Measurements from ENCODE around the gene FBXL16.
A peak's percentile ranks its signal among the peaks of the same experiment; 100 is the strongest.
"Not testable (repeated sequence)": the region's sequence is repeated elsewhere in the genome, so short reads cannot be mapped to it uniquely, and the experiment has no call there.

FBXL16 gene

GRCh38 chr16:705431-706188 lies at the start of gene FBXL16:
Gene FBXL16 (minus strand): TSS chr16:705801. CDS start chr16:697405, 8,396 bp downstream.
- peak; percentile 60 for DNase-seq

DNA sequence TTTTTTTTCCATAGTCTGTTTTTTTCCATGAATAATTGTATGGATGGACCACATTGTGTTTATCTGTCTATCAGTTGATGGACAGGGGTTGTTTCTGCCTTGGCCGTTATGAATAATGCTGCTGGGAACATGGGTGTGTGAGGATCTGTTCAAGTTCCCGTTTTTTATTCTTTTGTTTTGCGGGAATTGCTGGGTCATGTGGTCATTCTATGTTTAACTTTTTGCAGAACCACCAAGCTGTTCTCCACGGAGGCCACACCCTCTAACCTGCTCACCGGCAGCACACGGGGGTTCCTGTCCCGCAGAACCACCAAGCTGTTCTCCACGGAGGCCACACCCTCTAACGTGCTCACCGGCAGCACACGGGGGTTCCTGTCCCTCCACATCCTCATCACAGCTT lies 49.1 kb upstream of the FBXL16 start:
- no peak for DNase-seq

DNA sequence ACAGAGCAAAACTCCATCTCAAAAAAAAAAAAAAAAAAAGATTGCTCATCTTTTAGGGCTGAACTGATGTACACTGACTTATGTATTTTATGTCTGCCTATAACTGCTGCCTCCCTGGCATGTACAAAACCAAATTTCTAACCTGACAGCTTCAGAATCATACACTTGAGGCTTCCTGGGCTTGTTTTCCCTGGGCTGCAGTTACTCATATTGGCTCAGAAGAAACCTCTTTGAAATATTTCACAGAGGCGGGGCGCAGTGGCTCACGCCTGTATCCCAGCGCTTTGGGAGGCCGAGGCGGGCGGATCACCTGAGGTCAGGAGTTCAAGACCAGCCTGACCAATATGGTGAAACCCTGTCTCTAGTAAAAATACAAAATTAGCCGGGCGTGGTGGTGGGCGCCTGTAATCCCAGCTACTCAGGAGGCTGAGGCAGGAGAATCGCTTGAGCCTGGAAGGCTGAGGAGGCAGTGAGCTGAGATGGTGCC lies 48.6 kb upstream of the FBXL16 start:
- not testable (repeated sequence) for DNase-seq

DNA sequence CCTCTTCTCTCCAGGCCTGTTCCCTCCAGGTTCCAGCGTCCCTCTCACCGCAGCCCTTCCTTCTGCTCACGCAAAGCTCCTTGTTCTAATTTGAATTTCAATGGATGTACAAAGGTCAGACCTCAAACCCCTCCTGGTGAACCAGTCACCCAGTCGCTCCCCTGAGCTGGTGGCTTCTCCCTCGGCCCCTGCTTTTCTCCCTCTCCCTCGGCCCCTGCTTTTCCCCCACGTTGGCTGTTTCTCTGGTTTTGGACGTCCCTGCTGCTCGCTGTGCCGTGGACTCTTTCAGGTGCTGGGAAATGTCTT lies 46.4 kb upstream of the FBXL16 start:
- DNase-seq = no peak

- no peak for DNase-seq
Measured at GRCh38 chr16:751152-752006, 45.8 kb upstream of the FBXL16 start.

- no peak for DNase-seq
Measured at GRCh38 chr16:750485-750884, 44.9 kb upstream of the FBXL16 start.

DNA sequence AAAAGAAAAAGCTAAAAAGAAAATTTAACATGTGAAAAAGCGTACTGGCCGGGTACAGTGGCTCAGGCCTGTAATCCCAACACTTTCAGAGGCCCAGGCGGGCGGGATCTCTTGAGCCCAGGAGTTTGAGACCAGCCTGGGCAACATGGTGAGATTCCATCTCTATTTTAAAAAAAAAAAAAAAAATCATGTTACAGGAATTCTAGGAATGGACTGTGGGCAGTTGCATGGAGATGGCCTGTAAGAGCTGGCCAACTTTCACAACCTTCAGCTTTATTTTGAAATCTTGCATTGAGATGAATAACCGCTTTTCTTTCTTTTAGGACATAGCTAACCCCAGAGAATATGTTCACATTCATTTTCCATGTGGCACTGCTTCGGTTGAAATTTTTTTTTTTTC lies 43.4 kb upstream of the FBXL16 start:
- no peak for DNase-seq

GRCh38 chr16:747978-748746 lies 42.6 kb upstream of the FBXL16 start:
- no peak for DNase-seq

DNA sequence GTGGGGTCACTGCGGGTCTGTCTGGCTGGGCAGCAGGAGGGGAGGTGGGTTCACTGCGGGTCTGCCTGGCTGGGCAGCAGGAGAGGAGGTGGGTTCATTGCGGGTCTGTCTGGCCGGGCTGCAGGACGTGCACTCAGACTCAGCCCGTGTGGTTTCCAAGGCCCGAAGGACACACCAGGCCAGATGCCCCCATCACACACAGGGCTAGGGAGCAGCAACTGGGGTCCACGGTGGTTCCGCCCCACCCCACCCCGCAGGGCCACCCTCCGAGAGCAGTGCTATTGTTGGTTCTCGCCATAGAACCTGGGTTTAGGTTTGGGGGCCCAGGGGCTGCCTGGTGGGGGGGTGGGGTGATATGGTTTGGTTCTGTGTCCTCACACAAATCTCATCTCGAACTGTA lies 41.0 kb upstream of the FBXL16 start:
- DNase-seq = no peak

GRCh38 chr16:745739-746138 lies 40.1 kb upstream of the FBXL16 start:
- no peak for DNase-seq

- no peak for DNase-seq
Measured at GRCh38 chr16:743794-744500, 38.3 kb upstream of the FBXL16 start.

DNA sequence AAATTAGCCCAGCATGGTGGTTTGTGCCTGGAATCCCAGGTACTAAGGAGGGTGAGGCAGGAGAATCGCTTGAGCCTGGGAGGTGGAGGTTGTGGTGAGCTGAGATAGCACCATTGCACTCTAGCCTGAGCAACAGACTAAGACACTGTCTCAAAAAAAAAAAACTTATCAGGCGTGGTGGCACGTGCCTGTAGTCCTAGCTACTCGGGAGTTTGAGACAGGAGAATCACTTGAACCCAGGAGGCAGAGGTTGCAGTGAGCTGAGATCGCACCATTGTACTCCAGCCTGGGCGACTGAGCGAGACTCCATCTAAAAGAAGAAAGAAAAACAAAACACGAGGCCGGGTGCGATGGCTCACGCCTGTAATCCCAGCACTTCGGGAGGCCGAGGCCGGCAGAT lies 37.3 kb upstream of the FBXL16 start:
- not testable (repeated sequence) for DNase-seq

- DNase-seq = no peak
Measured at GRCh38 chr16:741986-742629, 36.5 kb upstream of the FBXL16 start.

DNA sequence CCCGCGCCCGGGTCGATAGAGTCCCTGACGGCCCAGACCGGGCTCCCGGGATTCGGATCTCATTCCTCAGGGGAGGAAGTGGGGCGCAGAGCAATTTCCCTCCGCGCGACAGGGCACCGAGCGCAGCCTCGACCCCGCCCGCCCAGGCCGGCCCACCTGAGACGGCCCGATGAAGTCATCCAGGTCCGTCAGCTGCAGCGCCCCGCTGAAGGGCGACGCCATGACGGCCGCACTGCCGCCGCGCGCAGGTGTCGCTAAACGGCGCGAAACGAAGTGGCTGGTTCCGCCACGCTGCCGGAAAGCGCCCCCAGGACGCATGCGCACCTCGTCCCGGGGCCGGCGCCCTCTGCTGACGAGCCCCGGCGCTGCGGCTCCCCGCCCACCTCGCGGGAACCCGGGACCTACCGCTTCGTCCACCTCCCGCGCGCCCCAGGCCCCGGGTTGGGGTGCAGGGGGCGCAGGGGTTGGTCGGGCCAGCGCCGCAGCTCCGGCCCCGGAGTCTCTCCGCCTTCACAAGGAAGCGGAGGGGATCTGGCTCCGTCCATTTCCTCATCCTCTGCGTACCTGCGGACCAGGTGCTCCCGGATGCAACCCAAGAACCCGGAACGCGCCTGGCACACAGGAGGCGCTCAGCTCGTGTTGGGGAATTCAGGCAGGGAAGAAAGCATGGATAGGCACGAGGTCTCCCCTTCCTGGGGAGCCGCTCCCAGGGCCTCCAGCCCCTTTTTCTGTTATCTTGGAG lies 35.3 kb upstream of the FBXL16 start, which contains the start of gene CIAO3:
CIAO3 (minus strand) TSS at position 234 of the 742 bp plus-strand sequence; CDS start at position 222, 12 bp downstream.
- DNase-seq = peak; percentile 72

GRCh38 chr16:740459-740763 lies 34.8 kb upstream of the FBXL16 start:
- no peak for DNase-seq

DNA sequence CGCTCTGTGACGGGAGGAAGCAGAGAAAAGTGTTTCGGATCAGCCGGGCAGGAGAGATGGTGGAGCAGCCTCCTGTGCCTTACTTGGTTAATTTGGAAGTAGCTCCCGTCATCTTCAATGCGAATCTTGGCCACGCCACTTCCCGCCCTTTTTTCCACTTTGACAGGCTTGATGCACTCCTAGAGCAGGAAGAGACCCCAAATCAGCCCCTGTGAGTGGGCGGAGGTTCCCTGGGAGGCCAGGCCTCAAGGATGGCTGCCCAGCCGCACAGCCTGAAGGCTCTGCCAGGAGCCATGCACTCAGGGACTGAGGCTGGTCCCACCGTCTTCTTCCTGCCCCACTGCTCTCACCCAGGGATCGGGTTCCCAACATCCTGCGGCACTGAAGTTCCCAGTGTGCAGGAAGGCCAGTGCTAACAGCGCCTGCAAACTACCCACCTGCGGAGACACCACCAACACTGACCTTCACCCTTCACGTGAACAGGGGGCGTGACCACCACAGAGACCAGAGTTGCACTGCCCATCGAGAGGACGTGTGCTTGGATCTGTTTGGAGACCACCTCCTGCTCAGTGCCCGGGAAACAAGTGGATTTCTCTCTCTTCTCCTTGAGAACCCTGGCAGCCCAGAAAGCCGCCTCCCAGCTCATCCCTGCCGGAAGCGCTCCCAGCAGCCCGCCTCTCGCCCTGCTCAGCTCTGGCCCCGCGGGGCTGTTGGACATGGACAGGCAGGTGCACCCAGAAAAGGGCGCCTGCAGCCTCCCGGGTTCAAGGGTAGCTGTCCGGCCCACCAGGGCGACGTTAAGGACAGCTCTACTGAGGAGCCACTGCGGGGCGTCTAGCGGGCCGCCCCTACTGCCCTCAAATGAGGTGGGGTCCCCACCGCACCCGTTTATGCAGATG lies 34.2 kb upstream of the FBXL16 start:
- no peak for DNase-seq

- DNase-seq = no peak
Measured at GRCh38 chr16:736936-737481, 31.4 kb upstream of the FBXL16 start.

DNA sequence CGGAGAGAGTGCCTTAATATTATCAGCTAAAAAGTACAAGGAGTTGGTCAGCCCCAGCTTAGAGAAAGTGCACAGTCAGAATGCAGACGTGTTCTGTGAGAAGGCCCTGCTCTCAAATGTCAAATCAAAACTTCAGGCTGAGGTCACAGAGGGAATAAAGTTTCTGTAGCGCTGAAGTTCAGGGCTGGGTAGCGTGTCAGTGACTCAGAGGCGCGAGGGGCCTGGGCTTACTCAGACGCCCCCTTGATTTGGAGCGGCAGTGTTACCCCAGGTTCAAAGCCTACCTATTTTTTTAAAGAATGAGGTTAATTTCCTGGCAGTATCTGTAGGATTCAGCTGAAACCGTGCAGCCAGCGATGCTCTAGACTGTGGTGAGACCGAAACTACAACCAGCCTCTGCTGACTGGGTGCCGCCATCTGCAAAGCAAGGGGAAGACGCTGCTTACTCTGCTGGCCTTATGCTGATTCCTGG lies 30.4 kb upstream of the FBXL16 start:
- DNase-seq = no peak

DNA sequence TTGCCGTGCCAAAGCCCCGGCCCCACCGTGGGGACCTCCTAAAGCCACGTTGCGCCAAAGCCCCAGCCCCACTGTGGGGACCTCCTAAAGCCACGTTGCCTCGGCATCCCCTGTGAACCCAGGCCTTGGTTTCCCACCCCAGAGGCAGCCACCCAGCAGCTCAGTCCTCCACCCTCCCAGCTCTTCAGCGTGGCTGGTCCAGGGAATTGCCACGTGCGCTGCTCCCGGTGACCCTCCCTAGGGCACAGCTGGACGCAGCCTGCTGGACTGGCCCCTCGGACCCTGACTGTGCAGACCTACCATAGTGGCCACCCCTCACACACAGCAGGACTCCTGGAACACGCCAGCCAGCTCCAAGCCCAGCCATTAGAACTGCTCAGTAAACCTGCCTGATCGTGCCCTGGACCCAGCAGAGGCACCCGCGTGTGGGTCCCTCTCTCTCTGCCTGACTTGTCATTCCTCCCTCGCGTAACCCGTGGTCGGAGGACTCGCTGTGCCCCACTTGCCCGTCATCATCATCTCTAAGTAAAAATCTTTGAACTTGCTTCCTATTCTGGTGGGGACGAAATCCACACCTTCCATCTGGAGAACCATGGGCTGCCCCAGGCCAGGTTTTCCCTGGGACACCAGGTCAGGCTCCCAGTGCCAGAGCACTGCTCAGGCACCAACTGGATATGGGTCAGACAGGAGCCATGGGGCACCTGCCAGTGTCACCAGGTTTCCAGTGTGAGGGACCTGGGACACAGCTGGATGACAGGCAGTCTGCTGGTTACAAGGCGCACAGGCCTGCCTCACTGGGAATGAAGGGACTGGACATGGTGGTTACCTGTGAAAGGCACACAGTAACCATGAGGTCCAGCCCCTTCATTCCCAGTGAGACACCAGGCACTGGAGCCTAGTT lies 29.6 kb upstream of the FBXL16 start:
- no peak for DNase-seq

All from NCI-H774 (cell line).